ENCODE data around the gene TECPR2. TPM values are rescaled to one million over a fixed set of nuclear protein-coding genes. Genes with fewer than 3 reads are reported as not detected.

Gene TECPR2
- total and polyA plus RNA-seq, 10 donors, result 1.1 to 46.6 (median 26.7) TPM

DNA sequence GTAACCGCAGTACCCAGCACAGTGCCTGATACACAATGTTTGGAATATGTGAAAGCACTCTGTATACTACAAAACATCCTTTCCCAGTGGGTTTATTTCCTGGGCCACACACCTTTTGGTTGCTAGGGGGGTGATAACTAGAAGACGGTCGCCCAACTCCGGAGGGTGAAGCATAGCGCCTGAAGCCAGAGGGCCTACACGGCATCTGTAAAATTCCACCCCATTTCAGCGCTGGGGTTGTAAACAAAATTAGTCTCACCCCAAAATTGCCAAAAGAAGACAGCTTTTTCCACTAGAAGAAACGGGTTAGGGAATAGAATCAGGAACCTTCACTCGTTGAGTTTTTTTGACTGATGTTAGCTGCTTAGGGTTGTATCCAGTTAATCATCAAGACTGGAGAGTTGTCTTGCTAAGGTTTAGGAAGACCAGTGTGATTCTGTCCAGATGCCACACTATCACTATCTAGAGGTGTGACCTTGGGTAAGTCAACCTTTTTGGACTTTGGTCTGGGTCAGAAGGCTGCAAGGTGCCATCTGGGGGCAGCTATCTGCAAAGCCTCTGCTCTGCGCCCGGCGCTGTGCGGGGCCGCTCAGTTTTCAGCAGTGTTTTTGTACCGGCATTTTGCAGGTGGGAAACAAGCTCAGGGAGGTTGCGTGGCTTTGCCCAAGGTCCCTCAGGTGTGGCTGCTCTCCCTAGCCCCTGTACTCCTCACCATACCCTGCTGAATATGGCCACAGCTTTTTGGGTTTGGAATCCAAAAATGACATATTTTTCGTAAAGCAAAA is 41.9 kb upstream of the TECPR2 start:
- no peak for TF ChIP-seq POLR2A (IDR thresholded peaks at IDR 0.05)
- no peak for TF ChIP-seq POLR2AphosphoS5 (IDR thresholded peaks at IDR 0.05)
- TF ChIP-seq, protein P1, sequence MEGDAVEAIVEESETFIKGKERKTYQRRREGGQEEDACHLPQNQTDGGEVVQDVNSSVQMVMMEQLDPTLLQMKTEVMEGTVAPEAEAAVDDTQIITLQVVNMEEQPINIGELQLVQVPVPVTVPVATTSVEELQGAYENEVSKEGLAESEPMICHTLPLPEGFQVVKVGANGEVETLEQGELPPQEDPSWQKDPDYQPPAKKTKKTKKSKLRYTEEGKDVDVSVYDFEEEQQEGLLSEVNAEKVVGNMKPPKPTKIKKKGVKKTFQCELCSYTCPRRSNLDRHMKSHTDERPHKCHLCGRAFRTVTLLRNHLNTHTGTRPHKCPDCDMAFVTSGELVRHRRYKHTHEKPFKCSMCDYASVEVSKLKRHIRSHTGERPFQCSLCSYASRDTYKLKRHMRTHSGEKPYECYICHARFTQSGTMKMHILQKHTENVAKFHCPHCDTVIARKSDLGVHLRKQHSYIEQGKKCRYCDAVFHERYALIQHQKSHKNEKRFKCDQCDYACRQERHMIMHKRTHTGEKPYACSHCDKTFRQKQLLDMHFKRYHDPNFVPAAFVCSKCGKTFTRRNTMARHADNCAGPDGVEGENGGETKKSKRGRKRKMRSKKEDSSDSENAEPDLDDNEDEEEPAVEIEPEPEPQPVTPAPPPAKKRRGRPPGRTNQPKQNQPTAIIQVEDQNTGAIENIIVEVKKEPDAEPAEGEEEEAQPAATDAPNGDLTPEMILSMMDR (IDR thresholded peaks at IDR 0.05 in 8 of 11, conservative IDR thresholded peaks at IDR 0.05 in 3 of 11), result no peak
- WGBS, 5 donors, result 92 to 94% (median 94%) methylated on average over 12 to 17 of the region's 17 CpGs
- intact Hi-C loops (cut with DNase I; ENCODE audit: low total_unique reads), result no loop called here
- peaks cover 0 to 14% (median 4%) of the 10 kb centered on the region in 6 donors for H3K36me3 ChIP-seq
- H3K9me3 ChIP-seq, result no peaks in the 10 kb centered on the region
- peak overlapping the region in 6 of 8 donors; percentile 64 to 88 (median 74) for H3K4me3 ChIP-seq
- H3K27ac ChIP-seq, result peak overlapping the region in 7 of 8 donors; percentile 92 to 98 (median 95)
- peak; percentile 71 for DNase-seq
- H3K4me1 ChIP-seq, result peaks cover 14 to 69% (median 47%) of the 10 kb centered on the region in 6 donors
- H3K27me3 ChIP-seq (replicated peaks in 1 of 7), result no peaks in the 10 kb centered on the region

DNA sequence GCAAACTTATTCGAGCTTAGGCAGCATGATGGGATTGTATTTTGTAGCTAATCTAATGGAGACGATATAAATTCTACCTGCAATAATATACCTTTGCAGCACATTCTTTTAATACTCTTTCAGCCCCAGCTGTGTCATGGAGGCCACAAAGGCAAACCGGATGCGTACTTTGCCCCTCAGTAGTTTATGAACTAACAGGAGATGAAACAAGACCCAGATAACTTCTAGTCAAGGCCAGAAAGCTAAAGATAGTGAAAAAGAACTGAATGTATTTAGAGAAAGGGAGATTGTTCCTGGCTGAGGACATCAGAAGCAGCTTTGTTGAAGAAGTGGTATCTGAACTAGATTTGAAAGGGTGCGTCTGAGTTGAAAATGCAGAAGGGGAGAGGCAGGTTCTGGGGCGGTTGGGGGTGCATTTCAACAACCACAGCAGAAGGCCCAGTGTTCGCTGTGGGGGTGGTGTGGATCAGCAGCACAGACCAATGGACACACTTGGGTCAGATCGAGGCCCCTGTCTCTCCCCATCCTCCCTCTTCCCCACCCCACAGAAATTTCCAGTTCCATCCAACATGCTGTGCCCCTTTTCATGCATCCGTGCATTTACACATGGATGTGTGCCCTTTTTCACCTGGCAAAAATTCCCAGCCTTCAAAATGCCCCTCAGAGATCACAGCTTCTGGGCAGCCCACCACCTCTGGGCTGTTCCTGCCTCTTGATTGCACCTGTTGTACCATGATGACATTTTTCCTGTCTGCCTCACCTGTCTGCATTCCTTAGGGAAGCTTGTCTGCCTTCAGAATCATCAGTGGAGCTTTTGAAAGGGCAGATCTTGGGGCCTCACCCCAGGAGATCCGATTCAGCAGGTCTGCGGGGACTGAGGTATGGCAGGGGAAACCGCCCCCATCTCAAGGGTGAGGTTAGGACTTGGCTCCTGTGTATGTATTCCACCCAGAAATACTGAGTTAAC is 41.0 kb upstream of the TECPR2 start:
- H3K27me3 ChIP-seq (replicated peaks in 1 of 7), result no peaks in the 10 kb centered on the region
- TF ChIP-seq, protein P1 (IDR thresholded peaks at IDR 0.05 in 8 of 11, conservative IDR thresholded peaks at IDR 0.05 in 3 of 11), result no peak
- TF ChIP-seq POLR2AphosphoS5 (IDR thresholded peaks at IDR 0.05) (no peak), POLR2A (IDR thresholded peaks at IDR 0.05) (no peak)
- H3K4me3 ChIP-seq, result no peak overlapping the region
- WGBS, 5 donors, result 91 to 98% (median 95%) methylated on average over 12 of the region's 12 CpGs
- H3K4me1 ChIP-seq, result peaks cover 9 to 60% (median 38%) of the 10 kb centered on the region in 6 donors
- H3K36me3 ChIP-seq, result peaks cover 0 to 22% (median 12%) of the 10 kb centered on the region in 6 donors
- H3K27ac ChIP-seq, result no peak overlapping the region
- H3K9me3 ChIP-seq, result no peaks in the 10 kb centered on the region
- no peak for DNase-seq
- intact Hi-C loops (cut with DNase I; ENCODE audit: low total_unique reads), result no loop called here

DNA sequence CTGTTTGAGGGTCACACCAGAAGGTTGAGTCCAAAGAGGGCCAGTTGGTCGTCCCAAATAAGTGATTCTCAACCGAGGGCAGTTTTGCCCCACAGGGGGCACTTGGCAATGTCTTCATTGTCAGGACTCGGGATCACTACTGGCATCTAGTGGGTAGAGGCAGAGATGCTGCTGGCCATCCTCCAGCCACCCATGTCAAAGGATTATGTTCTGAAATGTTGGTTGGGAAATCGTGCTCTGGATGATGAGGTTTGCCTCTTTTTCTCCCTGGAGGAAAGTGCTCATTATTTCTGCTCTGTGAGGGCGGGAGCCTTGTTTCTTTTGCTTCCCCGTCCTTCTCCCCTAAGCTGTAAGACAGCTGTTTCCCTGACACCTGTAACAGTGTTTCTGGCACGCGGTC is 39.6 kb upstream of the TECPR2 start:
- Histone ChIP-seq H3K4me1 (peaks cover 9 to 48% (median 27%) of the 10 kb centered on the region in 6 donors), H3K4me3 (no peak overlapping the region), H3K27me3 (replicated peaks in 1 of 7) (no peaks in the 10 kb centered on the region), H3K27ac (peak overlapping the region in 2 of 8 donors; percentile 4 to 20), H3K36me3 (peaks cover 0 to 28% (median 12%) of the 10 kb centered on the region in 6 donors), H3K9me3 (no peaks in the 10 kb centered on the region)
- 40 to 47% (median 45%) methylated on average over 8 of the region's 8 CpGs for WGBS, 5 donors
- no peak for TF ChIP-seq POLR2A (IDR thresholded peaks at IDR 0.05)
- TF ChIP-seq POLR2AphosphoS5 (IDR thresholded peaks at IDR 0.05), result no peak
- TF ChIP-seq, protein P1 (IDR thresholded peaks at IDR 0.05 in 8 of 11, conservative IDR thresholded peaks at IDR 0.05 in 3 of 11), result peak in 7 of 11 experiments; percentile 17 to 58 (median 48)
- DNase-seq, result peak; percentile 68
- intact Hi-C loops (cut with DNase I; ENCODE audit: low total_unique reads), result no loop called here

All from spleen (tissue), 11 donors.